ENCODE results near the gene SATL1. TPM values are rescaled to one million over a fixed set of nuclear protein-coding genes. Genes with fewer than 3 reads are reported as not detected.
"Not testable (repeated sequence)": the region's sequence is repeated elsewhere in the genome, so short reads cannot be mapped to it uniquely, and the experiment has no call there.

The SATL1 gene, protein sequence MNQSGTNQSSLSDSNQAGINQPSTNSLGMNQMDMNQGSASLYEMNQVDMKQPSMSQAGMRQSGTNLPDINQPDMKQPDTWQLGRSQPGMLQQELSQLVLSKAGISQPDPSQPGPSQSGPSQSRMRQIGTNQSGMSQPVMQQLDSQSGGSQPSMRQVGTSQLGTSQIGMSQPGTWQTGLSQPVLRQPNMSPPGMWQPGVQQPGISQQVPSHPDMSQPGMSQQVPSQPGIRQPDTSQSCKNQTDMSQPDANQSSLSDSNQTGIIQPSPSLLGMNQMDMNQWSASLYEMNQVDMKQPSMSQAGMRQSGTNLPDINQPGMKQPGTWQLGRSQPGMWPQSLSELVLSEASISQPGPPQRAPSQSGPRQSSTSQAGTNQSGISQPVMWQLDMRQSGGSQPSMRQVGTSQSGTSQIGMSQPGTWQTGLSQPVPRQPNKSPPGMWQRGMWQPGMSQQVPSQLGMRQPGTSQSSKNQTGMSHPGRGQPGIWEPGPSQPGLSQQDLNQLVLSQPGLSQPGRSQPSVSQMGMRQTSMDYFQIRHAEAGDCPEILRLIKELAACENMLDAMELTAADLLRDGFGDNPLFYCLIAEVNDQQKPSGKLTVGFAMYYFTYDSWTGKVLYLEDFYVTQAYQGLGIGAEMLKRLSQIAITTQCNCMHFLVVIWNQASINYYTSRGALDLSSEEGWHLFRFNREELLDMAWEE
- 0.06 TPM for total RNA-seq

DNA sequence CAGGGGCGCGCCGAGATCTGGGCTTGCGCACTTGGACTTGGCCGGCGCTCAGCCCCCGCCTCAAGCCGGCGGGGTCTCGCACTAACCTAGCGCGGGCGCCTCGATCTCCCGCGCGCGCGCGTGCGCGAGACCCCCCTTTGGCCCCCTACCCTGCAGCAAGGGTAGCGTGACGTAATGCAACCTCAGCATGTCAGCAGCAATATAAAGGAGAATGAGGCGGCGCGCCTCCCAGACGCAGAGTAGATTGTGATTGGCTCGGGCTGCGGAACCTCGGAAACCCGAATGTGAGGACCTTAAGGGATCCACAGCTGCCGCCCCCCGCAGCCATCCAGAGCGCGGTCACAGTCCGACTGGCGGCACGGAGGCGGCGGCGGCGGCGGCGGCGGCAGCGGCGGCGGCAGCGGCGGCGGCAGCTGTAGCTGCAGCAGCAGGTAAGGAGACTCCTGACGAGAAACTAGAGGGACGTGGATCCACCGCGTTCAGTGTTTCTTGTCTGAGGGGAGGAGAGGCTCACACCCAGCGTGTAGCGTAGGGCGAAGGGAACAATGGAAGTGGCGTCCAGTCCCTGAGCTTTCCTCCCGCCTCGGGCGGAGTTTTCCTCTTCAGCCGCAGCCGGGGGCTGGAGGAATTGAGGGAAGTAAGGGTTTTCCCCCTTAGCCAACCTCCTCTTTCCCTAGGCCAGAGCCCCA, at the start of gene SATL1, which contains the start of gene ZNF711:
Gene SATL1, minus strand, starts transcription at position 19 of the 689 bp plus-strand sequence. CDS start 134,811 bp downstream, outside the sequence.
Gene ZNF711, plus strand, starts transcription at position 231 of the 689 bp plus-strand sequence. CDS start 3,582 bp downstream, outside the sequence.
- peak; percentile 14 for DNase-seq (ENCODE audit: low spot score)

DNA sequence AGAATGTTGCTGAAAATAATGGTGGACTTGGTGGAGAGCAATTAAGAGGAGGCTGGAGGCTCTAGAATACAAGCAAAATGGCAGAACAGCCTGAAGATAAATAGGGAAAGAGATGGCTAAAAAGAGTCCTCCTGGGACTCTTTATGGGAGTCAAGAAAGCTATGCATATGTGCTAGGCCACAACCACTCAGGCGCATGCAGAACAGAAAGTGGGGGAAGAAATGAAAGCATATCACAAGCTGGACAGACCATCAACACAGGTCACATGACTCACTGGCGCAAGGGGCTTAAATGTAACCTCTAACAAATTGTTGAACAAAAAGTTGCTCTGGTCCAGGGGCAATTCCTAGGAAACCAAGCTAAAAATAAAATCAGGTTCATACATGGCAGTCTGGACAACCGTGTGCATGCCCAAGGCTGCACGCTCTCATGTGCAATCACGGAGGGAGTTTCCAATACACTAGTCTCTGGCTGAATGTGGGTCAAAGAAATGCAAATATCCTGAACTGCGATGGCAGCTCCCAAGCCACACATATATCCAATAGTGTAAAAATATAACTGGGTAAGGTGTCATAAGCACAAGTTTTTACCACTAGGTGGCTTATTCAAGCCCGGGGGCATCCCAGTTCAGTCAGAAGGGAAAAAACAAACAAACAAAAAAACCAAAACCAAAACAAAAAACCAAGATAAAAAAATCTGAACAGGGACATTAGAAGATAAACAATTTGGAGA, 45.6 kb upstream of the SATL1 start:
- no peak for DNase-seq (ENCODE audit: low spot score)

DNA sequence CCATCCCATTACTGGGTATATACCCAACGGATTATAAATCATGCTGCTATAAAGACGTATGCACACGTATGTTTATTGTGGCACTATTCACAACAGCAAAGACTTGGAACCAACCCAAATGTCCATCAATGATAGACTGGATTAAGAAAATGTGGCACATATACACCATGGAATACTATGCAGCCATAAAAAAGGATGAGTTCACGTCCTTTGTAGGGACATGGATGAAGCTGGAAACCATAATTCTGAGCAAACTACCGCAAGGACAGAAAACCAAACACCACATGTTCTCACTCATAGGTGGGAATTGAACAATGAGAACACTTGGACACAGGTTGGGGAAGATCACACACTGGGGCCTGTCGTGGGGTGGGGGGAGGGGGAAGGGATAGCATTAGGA, 41.7 kb upstream of the SATL1 start:
- not testable (repeated sequence) for DNase-seq (ENCODE audit: low spot score)

DNA sequence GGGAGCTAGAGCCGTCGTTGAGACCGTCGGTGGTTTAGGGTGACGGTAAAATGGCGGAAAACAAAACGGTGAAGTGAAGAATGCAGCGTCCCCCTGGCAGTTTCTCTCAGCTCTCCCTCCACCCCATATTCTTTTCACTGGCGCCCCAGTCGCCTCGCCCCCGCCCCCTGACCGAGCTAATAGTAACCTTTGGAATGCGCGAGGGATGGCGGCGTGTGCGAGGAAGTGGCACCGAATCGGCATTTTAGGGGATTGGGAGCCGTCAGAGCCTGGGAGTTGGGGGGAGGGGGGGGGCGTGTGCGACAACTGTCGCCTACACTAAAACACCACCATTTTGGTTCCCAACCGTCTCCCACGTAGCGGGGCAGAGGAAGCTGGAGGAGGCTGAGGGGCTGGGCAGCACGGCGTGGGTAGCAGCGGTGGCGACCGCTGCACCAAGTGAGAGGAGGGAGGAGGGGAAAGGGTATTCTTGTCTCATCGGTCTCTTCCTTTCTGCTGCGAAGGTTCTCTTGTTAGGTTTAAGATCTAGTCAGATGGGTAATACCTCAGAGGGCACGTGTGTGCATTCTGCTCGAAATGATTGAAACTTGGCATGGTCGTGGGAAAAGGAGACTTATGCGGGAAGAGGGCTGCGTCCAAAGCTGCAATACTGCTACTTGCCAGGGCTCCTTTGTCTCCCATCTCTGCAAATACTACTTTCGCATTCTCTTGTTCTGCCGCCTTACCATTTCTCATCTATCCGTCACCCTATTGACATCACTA, 1.1 kb upstream of the SATL1 start:
- DNase-seq (ENCODE audit: low spot score) = no peak

DNA sequence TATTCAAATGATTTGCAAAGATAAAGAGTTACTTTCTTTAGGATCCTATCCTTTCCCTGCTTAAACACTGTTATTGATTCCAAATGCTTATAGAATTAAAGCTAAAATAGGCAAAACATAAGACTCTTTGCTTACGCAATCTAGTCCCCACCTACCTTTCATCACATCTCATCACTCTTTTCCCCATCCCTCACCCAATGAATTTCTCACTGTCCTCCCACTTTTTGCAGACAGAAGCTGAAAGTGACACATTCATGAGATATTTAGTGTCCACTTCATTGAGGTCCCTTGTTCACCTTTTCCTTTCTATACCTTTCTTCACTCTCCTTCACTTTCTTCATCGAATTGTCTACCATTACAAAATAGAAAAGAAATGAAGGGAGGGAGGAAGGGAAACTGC, 424 bp downstream of the SATL1 start:
- no peak for DNase-seq (ENCODE audit: low spot score)

DNA sequence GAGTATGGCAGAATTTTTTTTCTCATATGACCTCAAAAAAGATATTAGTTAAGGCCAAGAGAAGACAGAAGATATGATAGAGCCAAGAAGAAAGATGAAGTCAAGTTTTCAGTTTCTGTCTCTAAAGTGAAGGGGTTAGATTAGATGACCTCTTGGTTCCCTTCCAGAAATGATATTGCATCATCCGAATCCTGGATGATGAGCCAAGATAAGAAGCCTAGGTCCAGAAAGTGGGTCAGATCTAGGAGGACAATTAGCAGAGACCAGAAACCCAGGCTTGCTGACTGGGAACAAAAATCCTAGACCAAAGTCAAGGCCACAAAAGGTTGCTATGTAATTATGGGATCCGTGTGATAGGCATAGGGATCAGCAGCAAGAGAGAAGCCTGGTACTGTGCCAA, 20.2 kb downstream of the SATL1 start:
- no peak for DNase-seq (ENCODE audit: low spot score)

DNA sequence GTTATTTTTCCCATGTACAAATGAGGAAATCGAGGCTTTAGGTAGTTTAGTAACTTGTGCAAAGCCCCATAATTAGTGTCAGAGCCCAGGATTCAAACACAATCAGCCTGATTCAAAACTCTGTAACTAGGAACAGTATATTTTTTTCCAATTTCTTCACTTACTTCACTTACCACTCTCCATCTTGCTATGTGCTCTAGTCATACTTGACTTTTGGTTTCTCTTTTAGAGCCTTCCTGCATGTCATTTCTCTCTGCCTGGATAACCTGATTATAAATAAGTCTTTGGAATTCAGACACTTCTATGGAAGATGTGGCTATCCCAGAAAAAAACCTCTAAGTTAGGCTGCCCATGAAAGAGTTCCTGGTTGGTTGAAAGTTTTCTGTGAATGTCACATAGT, 22.2 kb downstream of the SATL1 start:
- no peak for DNase-seq (ENCODE audit: low spot score)

DNA sequence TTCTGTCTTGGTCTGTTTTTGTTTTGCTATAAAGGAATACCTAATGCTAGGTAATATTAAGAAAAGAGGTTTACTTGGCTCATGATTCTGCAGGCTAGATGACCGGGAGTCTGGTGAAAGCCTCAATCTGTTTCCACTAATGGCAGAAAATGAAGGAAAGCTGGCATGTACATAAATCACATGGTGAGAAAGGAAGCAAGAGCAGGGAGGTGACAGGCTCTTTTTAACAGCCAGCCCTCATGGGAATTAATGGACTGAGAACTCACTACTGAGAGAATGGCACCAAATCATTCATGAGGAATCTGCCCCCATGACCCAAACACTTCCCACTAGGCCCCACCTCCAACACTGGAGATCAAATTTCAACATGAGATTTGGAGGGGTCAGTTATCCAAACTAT, 27.6 kb downstream of the SATL1 start:
- no peak for DNase-seq (ENCODE audit: low spot score)

DNA sequence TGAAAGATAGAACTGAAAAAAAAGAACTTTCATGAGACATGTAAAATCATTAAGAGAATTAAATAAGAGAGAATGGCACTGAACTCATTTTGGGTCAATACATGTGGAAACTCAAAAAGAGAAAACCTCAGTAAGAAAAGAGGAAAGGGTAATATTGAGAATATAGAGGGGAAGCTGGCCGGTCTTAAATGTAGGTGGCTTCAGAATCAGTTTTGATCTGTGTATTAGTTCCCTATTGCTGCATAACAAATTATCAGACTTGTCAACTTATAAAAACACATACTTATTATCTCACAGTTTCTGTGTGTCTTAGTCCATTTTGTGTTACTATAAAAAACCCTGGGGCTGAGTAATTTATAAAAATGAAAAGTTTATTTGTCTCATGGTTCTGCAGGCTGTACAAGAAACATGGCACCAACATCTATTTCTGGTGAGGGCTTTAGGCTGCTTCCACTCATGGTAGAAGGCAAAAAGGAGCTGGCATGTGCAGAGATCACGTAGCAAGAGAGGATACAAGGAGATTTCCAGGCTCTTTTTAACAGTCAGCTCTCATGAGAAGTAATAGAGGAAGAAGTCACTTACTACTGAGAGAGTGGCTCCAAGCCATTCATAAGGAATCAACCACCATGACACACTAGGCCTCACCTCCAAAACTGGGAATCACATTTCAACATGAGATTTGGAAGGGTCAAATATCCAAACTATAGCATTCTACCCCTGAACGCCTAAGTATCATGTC, 29.6 kb downstream of the SATL1 start:
- no peak for DNase-seq (ENCODE audit: low spot score)

DNA sequence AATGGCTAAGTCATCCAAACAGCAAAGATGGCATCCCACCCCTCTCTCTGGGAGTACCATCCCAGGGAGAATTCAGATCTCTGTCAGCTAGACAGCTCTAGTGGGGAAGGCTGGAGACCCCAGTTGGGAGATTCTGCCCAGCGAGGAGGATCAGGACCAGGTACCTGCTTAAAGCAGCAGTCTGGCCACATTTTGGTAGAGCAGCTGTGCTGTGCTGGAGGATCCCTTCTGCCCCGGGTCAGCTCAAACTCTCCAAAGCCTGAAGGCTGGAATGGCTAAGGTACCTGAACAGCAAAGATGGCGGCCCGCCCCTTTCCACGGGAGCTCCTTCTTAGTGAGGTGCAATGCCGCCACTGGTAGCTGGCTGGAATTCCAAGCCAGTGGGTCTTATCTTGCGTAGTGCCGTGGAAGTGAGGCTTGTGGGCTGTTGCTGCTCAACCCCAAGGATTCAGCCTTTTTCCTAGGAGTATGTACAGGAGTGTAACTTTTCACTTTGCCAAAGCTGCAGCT, 40.1 kb downstream of the SATL1 start:
- no peak for DNase-seq (ENCODE audit: low spot score)

DNA sequence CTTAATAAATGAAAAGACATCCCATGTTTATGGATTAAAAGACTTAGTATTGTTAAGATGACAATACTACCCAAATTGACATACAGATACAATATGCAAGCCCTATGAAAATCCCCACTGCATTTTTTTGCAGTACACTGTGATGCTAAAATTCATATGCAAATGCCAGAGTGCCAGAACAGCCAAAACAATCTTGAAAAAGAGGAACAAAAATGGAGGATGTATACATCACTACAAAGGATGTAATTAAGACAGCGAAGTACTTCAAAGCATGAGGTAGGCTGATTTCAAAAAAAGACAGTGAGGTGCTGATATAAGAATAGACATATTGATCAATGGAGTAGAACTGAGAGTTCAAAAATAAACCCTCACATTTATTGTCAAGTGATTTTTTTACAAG, 47.3 kb downstream of the SATL1 start:
- DNase-seq (ENCODE audit: low spot score) = no peak

DNA sequence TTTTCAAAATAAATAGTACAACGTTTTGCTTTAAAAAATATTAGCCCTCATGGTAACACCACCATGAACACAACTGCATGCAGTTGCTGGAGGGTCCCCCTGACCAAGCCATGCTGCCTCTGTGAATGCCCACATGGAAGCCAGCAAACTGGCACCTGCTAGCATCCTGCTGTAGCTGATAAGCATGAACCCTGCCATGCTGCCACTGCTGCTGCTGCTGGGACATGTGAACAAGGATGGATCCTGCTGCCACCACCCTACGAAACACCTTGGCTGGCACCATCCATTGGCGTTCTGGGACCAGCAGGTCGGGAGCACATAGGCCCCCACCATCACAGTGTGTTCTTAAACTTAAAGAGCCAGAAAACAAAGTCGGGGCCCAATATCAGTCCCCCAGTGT, 83.9 kb downstream of the SATL1 start:
- no peak for DNase-seq (ENCODE audit: low spot score)

DNA sequence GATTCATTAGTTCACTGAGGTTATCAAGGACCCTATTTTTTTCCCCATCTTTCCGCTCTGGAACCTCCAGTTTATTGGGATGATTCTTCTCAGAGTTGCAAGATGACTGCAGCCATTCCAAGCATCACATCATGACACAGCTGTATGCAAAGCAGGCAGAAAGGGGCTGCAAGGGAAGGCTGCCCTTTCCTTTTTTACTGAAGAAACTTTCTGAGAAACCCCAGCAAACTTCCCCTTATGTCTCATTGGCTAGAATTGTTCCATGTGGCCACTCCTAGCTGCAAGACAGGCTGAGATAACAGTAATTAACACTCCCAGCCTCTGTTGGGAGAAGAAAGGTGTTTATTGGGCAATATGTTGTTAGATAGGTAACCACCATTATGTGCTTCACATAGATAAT, 102.6 kb downstream of the SATL1 start:
- no peak for DNase-seq (ENCODE audit: low spot score)

DNA sequence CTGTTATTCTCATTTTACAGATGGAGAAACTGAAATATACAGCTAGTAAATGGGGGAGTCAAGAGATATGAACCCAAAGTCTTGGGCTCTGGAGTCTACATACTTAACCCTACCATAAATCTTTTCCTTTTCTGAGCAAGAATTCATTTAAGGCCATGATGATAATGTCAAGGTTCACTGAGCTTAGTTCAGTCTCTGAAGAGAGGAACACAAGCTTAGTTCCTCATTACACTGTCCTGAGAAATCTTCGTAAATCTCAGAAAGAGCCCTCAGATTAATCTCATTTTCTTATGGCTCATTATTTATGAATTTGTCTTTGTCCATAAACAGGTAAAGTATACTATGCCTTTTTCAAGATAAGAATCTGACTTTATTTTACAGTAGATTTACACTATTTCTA, 104.2 kb downstream of the SATL1 start:
- no peak for DNase-seq (ENCODE audit: low spot score)

DNA sequence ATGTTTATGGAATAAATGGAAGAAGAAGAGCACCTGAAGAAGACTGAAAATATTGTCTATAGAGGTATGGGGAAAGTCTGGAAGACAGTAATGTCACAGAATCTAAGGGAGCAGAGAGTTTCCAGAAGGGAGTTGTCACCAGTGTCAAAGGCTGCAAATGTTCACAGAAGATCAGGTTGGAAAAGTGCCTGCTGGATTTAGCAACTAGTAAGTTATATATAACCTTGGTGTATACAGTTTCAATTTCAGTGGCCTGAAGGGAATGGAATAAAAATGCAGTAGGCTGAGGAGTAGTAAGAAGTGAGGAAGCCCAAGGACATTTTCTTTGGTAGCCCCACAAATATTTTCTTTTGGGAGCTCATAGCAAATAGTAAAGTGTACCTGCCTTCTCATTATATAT, 107.2 kb downstream of the SATL1 start:
- DNase-seq (ENCODE audit: low spot score) = no peak

DNA sequence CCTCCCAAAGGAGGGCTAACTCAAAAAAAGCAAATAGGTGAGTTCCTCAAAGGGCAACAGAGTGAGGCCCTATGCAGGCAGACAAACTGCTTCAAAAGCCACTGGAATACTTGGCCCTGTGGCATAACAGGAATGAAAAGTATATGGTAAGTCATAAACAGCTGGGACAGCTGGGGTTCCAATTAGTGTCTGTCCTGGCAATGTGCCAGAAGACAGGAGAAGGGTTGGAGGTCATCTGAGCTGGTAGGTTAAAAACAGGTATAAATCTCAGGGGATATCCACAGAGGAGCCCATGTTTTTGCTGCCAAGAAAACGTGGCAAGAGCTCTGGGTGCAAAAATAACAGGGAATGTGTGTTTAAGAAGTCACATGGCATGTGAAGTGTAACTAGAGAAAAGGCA, 128.3 kb downstream of the SATL1 start:
- no peak for DNase-seq (ENCODE audit: low spot score)

DNA sequence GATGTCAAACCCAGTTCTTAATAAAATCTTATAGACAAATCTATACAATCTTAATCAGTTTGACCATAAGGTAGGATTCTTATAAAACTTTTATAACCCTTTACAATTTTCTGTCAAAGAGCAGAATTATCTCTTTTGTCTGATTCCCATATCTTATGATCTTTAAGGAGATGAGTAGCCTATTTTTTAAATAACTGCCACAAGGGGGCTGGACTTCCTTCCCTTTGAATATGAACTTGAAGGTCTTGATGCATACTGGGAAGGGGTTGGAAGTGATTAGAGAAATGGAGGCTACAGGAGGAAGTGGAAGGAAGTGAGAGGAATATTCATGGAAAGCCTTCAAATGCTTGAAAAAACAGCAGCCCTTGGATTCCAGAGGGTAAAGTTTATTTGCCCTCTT, 128.8 kb downstream of the SATL1 start:
- DNase-seq (ENCODE audit: low spot score) = no peak

DNA sequence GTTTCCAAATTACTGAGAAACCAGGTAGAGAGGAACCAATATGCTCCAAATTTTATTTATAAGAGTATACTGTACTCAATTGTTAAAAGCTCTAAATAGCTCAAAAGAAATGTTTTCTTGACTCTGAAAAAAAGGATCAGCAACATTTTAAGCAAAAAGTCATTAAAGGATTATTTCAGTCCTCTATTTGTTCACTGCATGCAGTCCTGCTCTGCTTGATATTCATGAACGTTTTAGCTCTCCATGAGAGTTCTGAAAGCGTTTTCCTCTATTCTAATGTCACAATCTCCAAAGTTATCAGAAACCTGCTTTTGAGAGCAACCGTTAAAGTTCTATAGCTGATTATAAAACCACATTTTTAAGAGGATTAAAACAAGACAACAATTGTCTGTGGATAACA, 129.4 kb downstream of the SATL1 start:
- no peak for DNase-seq (ENCODE audit: low spot score)

DNA sequence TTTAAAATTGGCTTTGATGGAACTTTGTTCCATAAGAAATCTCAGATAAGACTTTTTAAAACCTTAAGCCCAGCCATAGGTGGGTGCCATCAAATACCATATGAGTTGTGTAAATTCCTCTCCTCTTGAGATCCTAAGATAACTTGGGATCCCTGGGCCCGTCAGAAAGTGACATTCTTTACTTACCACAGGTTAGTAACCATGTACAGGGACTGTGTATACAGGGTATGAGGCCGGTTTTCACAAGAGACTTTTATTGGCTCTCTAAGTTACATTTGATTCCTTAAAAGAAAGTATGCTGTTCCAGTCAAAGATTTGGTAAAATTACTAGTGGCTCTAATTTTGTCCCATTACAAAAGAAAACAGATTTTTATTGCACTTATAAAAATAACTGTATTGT, 129.8 kb downstream of the SATL1 start:
- DNase-seq (ENCODE audit: low spot score) = no peak

DNA sequence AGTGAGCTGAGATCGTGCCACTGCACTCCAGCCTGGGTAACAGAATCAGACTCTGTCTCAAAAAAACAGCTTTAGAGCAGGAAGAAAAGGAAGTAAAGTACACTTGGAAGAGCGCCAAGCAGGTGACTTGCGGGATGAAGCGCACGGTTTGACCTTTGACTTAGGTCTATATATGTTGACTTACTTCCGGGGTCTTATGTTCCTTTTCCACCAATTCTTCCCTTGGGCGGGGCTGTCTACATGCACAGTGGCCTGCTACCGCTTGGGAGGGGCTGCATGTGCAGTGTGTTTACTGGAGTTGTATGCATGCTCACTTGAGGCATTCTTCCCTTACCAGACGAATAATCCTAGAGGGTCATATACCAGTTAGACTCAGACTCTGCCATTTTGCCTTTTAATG, 131.3 kb downstream of the SATL1 start:
- no peak for DNase-seq (ENCODE audit: low spot score)

Measured in mucosa of gallbladder (tissue), 1 donor.